Upper lobe of left lung (tissue), 6 donors: ENCODE data around the gene MYRF. TPM values are rescaled to one million over a fixed set of nuclear protein-coding genes. Genes with fewer than 3 reads are reported as not detected.

Experiments used
- ATAC-seq, 2 donors: fragments of 200-7000 bp; cut with Tn5 transposase; one replicate each; pipeline ENCODE4 v1.9.1; 2022; ENCODE audit warnings: mild to moderate bottlenecking in 2 of 2, moderate library complexity in 2 of 2; ENCODE audit not compliant: low FRiP score in 2 of 2
- DNase-seq, 2 donors: peaks; one replicate each; pipeline ENCODE4 v3.0.0-alpha.2; 2019 to 2020
- H3K27ac ChIP-seq, 4 donors: fragments of 200-600 bp; sonication (generic); one replicate each; pipeline ENCODE4 v1.5.1; 2016 to 2019
- H3K27me3 ChIP-seq, 4 donors: fragments of 200-600 bp; sonication (generic); one replicate each; pipeline ENCODE4 v1.5.1; 2017 to 2019
- H3K36me3 ChIP-seq, 4 donors: fragments of 200-600 bp; sonication (generic); one replicate each; pipeline ENCODE4 v1.5.1; 2016 to 2019
- H3K4me1 ChIP-seq, 4 donors: fragments of 200-600 bp; sonication (generic); one replicate each; pipeline ENCODE4 v1.5.1; 2018 to 2019
- H3K4me3 ChIP-seq, 4 donors: fragments of 200-600 bp; sonication (generic); one replicate each; pipeline ENCODE4 v1.5.1; 2017 to 2019; ENCODE audit warnings: mild to moderate bottlenecking in 2 of 4, moderate library complexity in 1 of 4
- H3K9me3 ChIP-seq, 4 donors: fragments of 200-600 bp; sonication (generic); one replicate each; pipeline ENCODE4 v1.5.1; 2018 to 2019
- EP300 ChIP-seq, 4 donors: sonication (generic); formaldehyde crosslinking; IDR thresholded peaks; one replicate each; pipeline ENCODE4 v1.5.1; 2017; ENCODE audit warnings: antibody characterized with exemption in 4 of 4, control low read depth in 2 of 4
- POLR2A ChIP-seq, 4 donors: fragments of 450-650 bp; IDR thresholded peaks; one replicate each; pipeline ENCODE4 v1.5.1; 2016 to 2017; ENCODE audit warnings: antibody characterized with exemption in 4 of 4, mild to moderate bottlenecking in 2 of 4
- POLR2AphosphoS5 ChIP-seq, 2 donors: sonication (generic); formaldehyde crosslinking; IDR thresholded peaks; one replicate each; pipeline ENCODE4 v1.5.1; 2017; ENCODE audit warnings: antibody characterized with exemption in 2 of 2
- WGBS, 2 donors: methylation state at CpG; one replicate each; pipeline ENCODE4 v1.1.5; 2017 to 2018; 5-methylcytosine and 5-hydroxymethylcytosine counted together
- total RNA-seq, 6 donors: library from RNA; depleted of rRNA in 4 of 6; stranded (reverse); fragments of >200 nt in 4 of 6; gene quantifications; one replicate each; pipeline versions ENCODE4 v1.1.0 to v1.2.1, GENCODE V29; 2016 to 2021
- TF ChIP-seq, protein P1 (sequence below), 6 experiments: fragments of 450-650 bp in 4 of 6; fragments of 200-600 bp in 2 of 6; sonication (generic) in 2 of 6; IDR thresholded peaks; one replicate each; pipeline ENCODE4 v1.5.1; 2016 to 2019; ENCODE audit warnings: antibody characterized with exemption in 6 of 6
- donor health status: DM: no; HTN: no; CAD: no; lungs with moderate emphysema.
- donor health status: DM: no; HTN: yes; CAD: no; lungs with severe emphysema.

Gene MYRF
- total RNA-seq, 6 donors from 2014 or later = 32.5 to 147 (median 50.7) TPM

DNA sequence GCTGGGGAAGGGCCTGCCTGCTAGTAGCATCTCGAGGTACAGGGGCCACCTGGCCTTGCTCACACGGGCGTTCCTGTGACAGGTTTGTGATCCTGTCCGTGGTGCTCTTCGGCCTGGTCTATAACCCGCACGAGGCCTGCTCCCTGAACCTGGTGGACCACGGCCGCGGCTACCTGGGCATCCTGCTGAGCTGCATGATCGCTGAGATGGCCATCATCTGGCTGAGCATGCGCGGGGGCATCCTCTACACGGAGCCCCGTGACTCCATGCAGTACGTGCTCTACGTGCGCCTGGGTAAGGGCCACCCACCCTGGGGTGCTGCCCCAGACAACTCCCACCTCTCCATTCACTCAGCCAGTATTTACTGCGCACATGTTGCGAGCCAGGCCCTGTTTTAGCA is 31.8 kb upstream of the MYRF start:
- H3K36me3 ChIP-seq = peaks cover 0 to 9% (median 0%) of the 10 kb centered on the region in 4 donors
- no peak for TF ChIP-seq EP300 (IDR thresholded peaks at IDR 0.05)
- TF ChIP-seq POLR2AphosphoS5 (IDR thresholded peaks at IDR 0.05) = no peak
- TF ChIP-seq POLR2A (IDR thresholded peaks at IDR 0.05) = no peak
- TF ChIP-seq, protein P1, sequence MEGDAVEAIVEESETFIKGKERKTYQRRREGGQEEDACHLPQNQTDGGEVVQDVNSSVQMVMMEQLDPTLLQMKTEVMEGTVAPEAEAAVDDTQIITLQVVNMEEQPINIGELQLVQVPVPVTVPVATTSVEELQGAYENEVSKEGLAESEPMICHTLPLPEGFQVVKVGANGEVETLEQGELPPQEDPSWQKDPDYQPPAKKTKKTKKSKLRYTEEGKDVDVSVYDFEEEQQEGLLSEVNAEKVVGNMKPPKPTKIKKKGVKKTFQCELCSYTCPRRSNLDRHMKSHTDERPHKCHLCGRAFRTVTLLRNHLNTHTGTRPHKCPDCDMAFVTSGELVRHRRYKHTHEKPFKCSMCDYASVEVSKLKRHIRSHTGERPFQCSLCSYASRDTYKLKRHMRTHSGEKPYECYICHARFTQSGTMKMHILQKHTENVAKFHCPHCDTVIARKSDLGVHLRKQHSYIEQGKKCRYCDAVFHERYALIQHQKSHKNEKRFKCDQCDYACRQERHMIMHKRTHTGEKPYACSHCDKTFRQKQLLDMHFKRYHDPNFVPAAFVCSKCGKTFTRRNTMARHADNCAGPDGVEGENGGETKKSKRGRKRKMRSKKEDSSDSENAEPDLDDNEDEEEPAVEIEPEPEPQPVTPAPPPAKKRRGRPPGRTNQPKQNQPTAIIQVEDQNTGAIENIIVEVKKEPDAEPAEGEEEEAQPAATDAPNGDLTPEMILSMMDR (IDR thresholded peaks at IDR 0.05) = no peak
- H3K4me1 ChIP-seq = peaks cover 0 to 15% (median 10%) of the 10 kb centered on the region in 4 donors
- H3K27ac ChIP-seq = no peak overlapping the region
- H3K27me3 ChIP-seq = no peaks in the 10 kb centered on the region
- DNase-seq (peak in 1 of 2 donors; percentile 69), ATAC-seq (no peak)
- no peak overlapping the region for H3K4me3 ChIP-seq
- no peaks in the 10 kb centered on the region for H3K9me3 ChIP-seq
- WGBS, 2 donors = 91 to 97% methylated on average over 13 to 20 of the region's 20 CpGs

DNA sequence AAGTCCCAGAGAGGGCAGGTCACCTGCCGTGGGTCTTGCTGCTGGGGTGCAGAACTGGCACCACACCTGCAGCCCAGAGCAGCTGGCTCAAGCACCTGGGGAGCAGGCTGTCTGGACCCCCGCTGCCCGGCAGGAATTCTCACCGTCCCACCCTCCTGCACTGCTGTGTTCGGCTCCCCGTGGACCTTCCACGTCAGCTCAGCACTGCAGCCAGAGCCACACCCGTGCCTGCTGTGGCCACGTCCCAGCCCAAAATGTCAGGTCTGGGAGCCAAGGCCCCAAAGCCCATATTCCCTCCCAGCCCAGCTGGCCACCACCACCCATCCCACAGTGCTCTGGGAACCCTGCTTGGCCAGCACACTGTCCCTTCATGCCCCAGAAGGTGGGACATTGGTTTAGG is 28.0 kb upstream of the MYRF start:
- Histone ChIP-seq H3K27ac (peak overlapping the region in 1 of 4 donors; percentile 43), H3K9me3 (no peaks in the 10 kb centered on the region), H3K36me3 (peaks cover 0 to 14% (median 0%) of the 10 kb centered on the region in 4 donors), H3K4me3 (no peak overlapping the region), H3K4me1 (no peaks in the 10 kb centered on the region), H3K27me3 (no peaks in the 10 kb centered on the region)
- 88 to 94% methylated on average over 9 of the region's 9 CpGs for whole genome bisulfite sequencing, 2 donors
- DNase-seq = peak in 1 of 2 donors; percentile 65
- peak in 1 of 2 donors; percentile 37 for ATAC-seq
- TF ChIP-seq POLR2AphosphoS5 (IDR thresholded peaks at IDR 0.05) (no peak), EP300 (IDR thresholded peaks at IDR 0.05) (no peak), POLR2A (IDR thresholded peaks at IDR 0.05) (no peak)
- TF ChIP-seq, protein P1 (IDR thresholded peaks at IDR 0.05) = no peak

DNA sequence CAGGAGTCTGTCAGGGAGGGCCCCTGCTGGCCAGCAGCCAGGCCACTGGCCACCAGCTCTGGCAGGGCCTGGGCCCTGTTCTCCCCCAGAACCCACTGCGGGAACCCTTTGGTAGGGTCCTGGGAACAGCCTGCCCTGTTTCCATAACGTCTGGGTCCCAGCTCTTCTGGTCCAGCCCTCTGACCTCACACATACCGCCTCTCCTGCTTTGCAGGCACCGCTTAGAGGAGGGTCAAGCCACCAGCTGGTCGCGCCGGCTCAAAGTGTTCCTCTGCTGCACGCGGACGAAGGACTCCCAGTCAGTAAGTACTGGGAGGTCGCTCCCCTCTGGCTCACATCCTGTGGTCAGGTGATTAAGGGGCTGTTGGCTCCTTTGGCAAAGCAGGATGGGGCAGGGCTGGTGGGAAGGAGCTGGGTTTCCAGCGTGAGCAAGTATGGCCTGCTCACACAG is 26.6 kb upstream of the MYRF start:
- WGBS, 2 donors = 70 to 86% methylated on average over 12 of the region's 12 CpGs

DNA sequence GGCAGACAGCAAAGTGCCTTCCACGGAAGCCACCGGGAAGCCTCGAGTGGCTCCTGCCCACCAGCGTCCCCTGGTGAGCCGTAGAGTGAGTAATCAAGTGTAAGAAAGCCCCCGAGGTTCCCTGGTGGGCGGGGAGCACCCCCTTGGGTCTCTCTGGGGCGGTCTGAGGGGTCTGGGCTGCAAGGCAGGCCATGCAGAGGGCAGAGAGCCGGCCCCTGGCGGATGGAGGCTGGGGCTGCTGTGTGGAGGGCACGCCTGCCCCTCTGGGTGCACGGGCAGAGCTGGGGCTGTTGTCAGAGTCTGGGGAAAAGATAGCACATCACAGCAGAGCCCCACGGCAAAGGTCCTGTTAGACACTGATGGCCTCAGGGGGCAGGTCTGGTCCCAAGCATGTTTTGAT is 25.7 kb upstream of the MYRF start:
- peaks cover 0 to 4% (median 2%) of the 10 kb centered on the region in 4 donors for H3K4me1 ChIP-seq
- no peak overlapping the region for H3K4me3 ChIP-seq
- no peaks in the 10 kb centered on the region for H3K9me3 ChIP-seq
- no peaks in the 10 kb centered on the region for H3K27me3 ChIP-seq
- H3K27ac ChIP-seq = peak overlapping the region in 2 of 4 donors; percentile 48 to 58
- TF ChIP-seq POLR2A (IDR thresholded peaks at IDR 0.05) = no peak
- TF ChIP-seq EP300 (IDR thresholded peaks at IDR 0.05) = no peak
- TF ChIP-seq, protein P1 (IDR thresholded peaks at IDR 0.05) = no peak
- TF ChIP-seq POLR2AphosphoS5 (IDR thresholded peaks at IDR 0.05) = no peak
- WGBS, 2 donors = 87 to 100% methylated on average over 4 to 13 of the region's 13 CpGs
- DNase-seq = peak in 1 of 2 donors; percentile 58
- no peak for ATAC-seq
- H3K36me3 ChIP-seq = peaks cover 0 to 5% (median 0%) of the 10 kb centered on the region in 4 donors

More for the DNA sequence above, 26.6 kb upstream of the MYRF start:
- TF ChIP-seq, protein P1 (IDR thresholded peaks at IDR 0.05) = no peak
- TF ChIP-seq POLR2AphosphoS5 (IDR thresholded peaks at IDR 0.05) (peak; percentile 32 to 61), POLR2A (IDR thresholded peaks at IDR 0.05) (no peak), EP300 (IDR thresholded peaks at IDR 0.05) (peak in 1 of 4 donors; percentile 49)
- Histone ChIP-seq H3K4me1 (no peaks in the 10 kb centered on the region), H3K4me3 (no peak overlapping the region), H3K27ac (peak overlapping the region in 3 of 4 donors; percentile 43 to 57 (median 57)), H3K27me3 (no peaks in the 10 kb centered on the region), H3K36me3 (peaks cover 0 to 10% (median 0%) of the 10 kb centered on the region in 4 donors), H3K9me3 (no peaks in the 10 kb centered on the region)
- no peak for ATAC-seq
- DNase-seq = peak in 1 of 2 donors; percentile 46

DNA sequence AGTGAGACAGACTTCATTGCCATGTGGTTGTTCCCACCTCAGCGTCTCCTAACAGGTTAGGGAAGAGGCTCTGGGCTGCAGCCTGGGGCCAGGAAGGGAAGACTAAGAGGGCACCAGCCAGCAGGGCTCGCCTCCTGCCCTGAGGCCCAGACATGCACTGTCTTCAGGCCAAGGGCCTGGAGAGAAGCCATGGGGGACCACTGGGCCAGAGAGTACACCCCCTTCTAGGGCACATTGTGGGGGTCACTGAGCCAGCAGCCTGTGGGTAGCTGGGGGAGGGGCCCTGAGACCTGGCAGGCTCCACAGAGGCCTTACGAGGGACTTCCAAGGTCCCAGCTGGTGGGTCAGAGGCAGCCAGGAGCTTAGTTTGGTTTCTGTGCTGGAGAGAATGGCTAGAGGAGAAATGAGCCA is 25.0 kb upstream of the MYRF start:
- Histone ChIP-seq H3K36me3 (peaks cover 0 to 5% (median 0%) of the 10 kb centered on the region in 4 donors), H3K4me3 (no peak overlapping the region), H3K4me1 (peaks cover 0 to 6% (median 4%) of the 10 kb centered on the region in 4 donors), H3K27me3 (no peaks in the 10 kb centered on the region), H3K27ac (peak overlapping the region in 2 of 4 donors; percentile 48 to 55), H3K9me3 (no peaks in the 10 kb centered on the region)
- WGBS, 2 donors = 83 to 91% methylated on average over 1 to 3 of the region's 3 CpGs
- ATAC-seq (no peak), DNase-seq (no peak)
- TF ChIP-seq, protein P1 (IDR thresholded peaks at IDR 0.05) = no peak
- no peak for TF ChIP-seq POLR2AphosphoS5 (IDR thresholded peaks at IDR 0.05)
- TF ChIP-seq EP300 (IDR thresholded peaks at IDR 0.05) = no peak
- TF ChIP-seq POLR2A (IDR thresholded peaks at IDR 0.05) = no peak
